ENCODE data around the gene CCN6.
"Not testable (repeated sequence)": the region's sequence is repeated elsewhere in the genome, so short reads cannot be mapped to it uniquely, and the experiment has no call there.

Gene CCN6

GRCh38 chr6:112100561-112100960, 46.7 kb downstream of the CCN6 start:
- no peak overlapping the region for H3K4me3 ChIP-seq (ENCODE audit: low read depth, low read length)
- no peak for DNase-seq (ENCODE audit: low read depth)

DNA sequence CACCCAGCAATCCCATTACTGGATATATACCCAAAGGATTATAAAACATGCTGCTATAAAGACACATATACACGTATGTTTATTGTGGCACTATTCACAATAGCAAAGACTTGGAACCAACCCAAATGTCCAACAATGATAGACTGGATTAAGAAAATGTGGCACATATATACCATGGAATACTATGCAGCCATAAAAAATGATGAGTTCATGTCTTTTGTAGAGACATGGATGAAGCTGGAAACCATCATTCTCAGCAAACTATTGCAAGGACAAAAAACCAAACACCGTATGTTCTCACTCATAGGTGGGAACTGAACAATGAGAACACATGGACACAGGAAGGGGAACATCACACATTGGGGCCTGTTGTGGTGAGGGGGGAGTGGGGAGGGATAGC, 52.1 kb downstream of the CCN6 start:
- H3K4me3 ChIP-seq (ENCODE audit: low read depth, low read length); DNase-seq (ENCODE audit: low read depth): not testable (repeated sequence)

DNA sequence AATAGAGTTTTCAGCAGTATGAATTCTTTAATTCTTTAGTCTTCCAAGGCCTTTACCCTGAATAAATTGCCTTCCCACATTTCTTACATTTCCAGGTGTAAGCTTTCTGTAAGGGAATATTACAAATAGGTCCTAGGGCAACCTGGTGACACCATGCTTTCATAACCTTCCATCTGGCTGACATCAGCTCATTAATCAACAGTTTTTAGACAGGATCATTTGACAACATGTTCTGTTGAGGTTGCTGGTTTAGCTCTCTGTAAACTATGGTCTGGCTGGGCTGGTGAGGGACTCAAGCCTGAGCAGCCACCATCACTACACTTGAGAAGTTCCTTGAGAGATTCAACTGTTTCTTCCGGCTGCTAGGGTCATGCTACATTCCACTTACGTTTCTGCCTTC, 52.7 kb downstream of the CCN6 start:
- no peak overlapping the region for H3K4me3 ChIP-seq (ENCODE audit: low read depth, low read length)
- no peak for DNase-seq (ENCODE audit: low read depth)

DNA sequence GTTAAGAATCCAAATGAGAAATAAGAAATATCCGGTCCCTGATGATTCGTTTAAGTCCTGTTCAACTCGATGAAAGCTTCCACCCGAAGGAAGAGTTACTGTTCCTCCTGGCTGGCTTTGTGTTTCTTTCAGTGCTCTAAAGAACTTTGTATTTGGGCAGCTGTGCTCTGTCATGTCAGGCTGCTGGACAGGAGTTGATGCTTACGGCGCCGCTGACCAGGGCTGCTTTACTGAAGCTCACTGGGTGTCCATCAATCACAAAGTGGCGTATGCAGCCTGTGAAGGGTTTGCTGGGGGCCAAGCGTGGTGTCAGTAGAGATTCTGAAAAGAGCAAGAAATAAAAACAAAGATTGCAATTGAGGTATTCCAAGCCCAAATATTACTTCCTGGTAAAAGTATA, 55.4 kb downstream of the CCN6 start:
- no peak for DNase-seq (ENCODE audit: low read depth)

GRCh38 chr6:112113431-112113830, 59.5 kb downstream of the CCN6 start:
- no peak overlapping the region for H3K4me3 ChIP-seq (ENCODE audit: low read depth, low read length)
- DNase-seq (ENCODE audit: low read depth), result no peak

More for the DNA sequence above, 55.4 kb downstream of the CCN6 start:
- H3K4me3 ChIP-seq (ENCODE audit: low read depth, low read length), result no peak overlapping the region

- no peak overlapping the region for H3K4me3 ChIP-seq (ENCODE audit: low read depth, low read length)
- DNase-seq (ENCODE audit: low read depth), result no peak
These were observed 60.0 kb downstream of the CCN6 start for GRCh38 chr6:112113918-112114317.

GRCh38 chr6:112114577-112115223, 60.8 kb downstream of the CCN6 start:
- H3K4me3 ChIP-seq (ENCODE audit: low read depth, low read length), result no peak overlapping the region
- no peak for DNase-seq (ENCODE audit: low read depth)

- no peak for DNase-seq (ENCODE audit: low read depth)
- no peak overlapping the region for H3K4me3 ChIP-seq (ENCODE audit: low read depth, low read length)
These were observed 62.3 kb downstream of the CCN6 start for GRCh38 chr6:112116221-112116620.

DNA sequence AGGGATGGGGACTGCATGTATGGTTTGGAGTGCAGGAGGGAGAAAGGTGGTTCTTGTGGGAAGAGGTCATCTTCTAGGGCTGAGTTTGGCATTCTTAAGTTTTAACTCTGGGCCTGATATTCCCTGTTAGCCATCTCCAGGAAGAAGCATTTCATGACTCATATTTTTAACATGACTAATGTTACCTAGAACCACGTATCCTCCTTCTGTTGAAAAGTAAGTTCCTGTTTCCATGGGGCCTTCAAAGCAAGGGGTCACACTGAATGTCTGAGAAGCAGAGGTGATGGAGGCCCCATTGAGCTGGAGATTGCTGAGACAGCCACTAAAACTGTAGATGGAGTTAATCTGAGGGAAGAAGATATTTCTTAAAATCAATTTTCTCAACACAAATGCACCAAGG, 63.6 kb downstream of the CCN6 start:
- H3K4me3 ChIP-seq (ENCODE audit: low read depth, low read length), result no peak overlapping the region
- DNase-seq (ENCODE audit: low read depth), result no peak

GRCh38 chr6:112118034-112118433, 64.1 kb downstream of the CCN6 start:
- no peak overlapping the region for H3K4me3 ChIP-seq (ENCODE audit: low read depth, low read length)
- DNase-seq (ENCODE audit: low read depth), result no peak

Measured in skeletal muscle cell (primary cell).